Ishikawa (cell line): ENCODE data around the gene TMOD1.

ENCODE experiments used
- CEBPB ChIP-seq: IDR thresholded peaks from 2 replicates; pipeline ENCODE4 v1.6.1; 2012
- CREB1 ChIP-seq: IDR thresholded peaks from 2 replicates; pipeline ENCODE4 v1.6.1; 2012; ENCODE audit warnings: low read depth
- EGR1 ChIP-seq: IDR thresholded peaks from 2 replicates; pipeline ENCODE4 v1.6.1; 2012
- EP300 ChIP-seq: IDR thresholded peaks from 2 replicates; pipeline ENCODE4 v1.6.1; 2012; ENCODE audit warnings: borderline replicate concordance
- FOXM1 ChIP-seq: IDR thresholded peaks from 2 replicates; pipeline ENCODE4 v1.6.1; 2012; ENCODE audit warnings: low read depth, borderline replicate concordance
- NFIC ChIP-seq: IDR thresholded peaks from 2 replicates; pipeline ENCODE4 v1.6.1; 2012
- RAD21 ChIP-seq: IDR thresholded peaks from 2 replicates; pipeline ENCODE4 v1.6.1; 2012; ENCODE audit warnings: low read depth
- TAF1 ChIP-seq: IDR thresholded peaks from 2 replicates; pipeline ENCODE4 v1.6.1; 2012; ENCODE audit warnings: low read depth, mild to moderate bottlenecking
- TCF12 ChIP-seq: IDR thresholded peaks from 2 replicates; pipeline ENCODE4 v1.6.1; 2012; ENCODE audit warnings: low read depth
- TEAD4 ChIP-seq: IDR thresholded peaks from 2 replicates; pipeline ENCODE4 v1.6.1; 2012
- USF1 ChIP-seq: IDR thresholded peaks from 2 replicates; pipeline ENCODE4 v1.6.1; 2012
- YY1 ChIP-seq: IDR thresholded peaks from 2 replicates; pipeline ENCODE4 v1.6.1; 2012; ENCODE audit warnings: low read depth
- ZBTB7A ChIP-seq: IDR thresholded peaks from 2 replicates; pipeline ENCODE4 v1.6.1; 2012; ENCODE audit warnings: low read depth
- TF ChIP-seq, protein P1 (sequence below): IDR thresholded peaks from 2 replicates; pipeline ENCODE4 v1.6.1; 2012; ENCODE audit warnings: low read depth, mild to moderate bottlenecking
- TF ChIP-seq, protein P2 (sequence below): IDR thresholded peaks from 2 replicates; pipeline ENCODE4 v1.6.1; 2012

TMOD1 gene

GRCh38 chr9:97548379-97548778 is 46.9 kb downstream of the TMOD1 start:
- no peak for TF ChIP-seq CEBPB
- no peak for TF ChIP-seq USF1
- TF ChIP-seq CREB1, result no peak
- TF ChIP-seq YY1, result no peak
- TF ChIP-seq ZBTB7A, result no peak
- TF ChIP-seq, protein P1, sequence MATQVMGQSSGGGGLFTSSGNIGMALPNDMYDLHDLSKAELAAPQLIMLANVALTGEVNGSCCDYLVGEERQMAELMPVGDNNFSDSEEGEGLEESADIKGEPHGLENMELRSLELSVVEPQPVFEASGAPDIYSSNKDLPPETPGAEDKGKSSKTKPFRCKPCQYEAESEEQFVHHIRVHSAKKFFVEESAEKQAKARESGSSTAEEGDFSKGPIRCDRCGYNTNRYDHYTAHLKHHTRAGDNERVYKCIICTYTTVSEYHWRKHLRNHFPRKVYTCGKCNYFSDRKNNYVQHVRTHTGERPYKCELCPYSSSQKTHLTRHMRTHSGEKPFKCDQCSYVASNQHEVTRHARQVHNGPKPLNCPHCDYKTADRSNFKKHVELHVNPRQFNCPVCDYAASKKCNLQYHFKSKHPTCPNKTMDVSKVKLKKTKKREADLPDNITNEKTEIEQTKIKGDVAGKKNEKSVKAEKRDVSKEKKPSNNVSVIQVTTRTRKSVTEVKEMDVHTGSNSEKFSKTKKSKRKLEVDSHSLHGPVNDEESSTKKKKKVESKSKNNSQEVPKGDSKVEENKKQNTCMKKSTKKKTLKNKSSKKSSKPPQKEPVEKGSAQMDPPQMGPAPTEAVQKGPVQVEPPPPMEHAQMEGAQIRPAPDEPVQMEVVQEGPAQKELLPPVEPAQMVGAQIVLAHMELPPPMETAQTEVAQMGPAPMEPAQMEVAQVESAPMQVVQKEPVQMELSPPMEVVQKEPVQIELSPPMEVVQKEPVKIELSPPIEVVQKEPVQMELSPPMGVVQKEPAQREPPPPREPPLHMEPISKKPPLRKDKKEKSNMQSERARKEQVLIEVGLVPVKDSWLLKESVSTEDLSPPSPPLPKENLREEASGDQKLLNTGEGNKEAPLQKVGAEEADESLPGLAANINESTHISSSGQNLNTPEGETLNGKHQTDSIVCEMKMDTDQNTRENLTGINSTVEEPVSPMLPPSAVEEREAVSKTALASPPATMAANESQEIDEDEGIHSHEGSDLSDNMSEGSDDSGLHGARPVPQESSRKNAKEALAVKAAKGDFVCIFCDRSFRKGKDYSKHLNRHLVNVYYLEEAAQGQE, result no peak
- no peak for TF ChIP-seq TCF12
- no peak for TF ChIP-seq NFIC

GRCh38 chr9:97548819-97549540 is 47.5 kb downstream of the TMOD1 start:
- TF ChIP-seq FOXM1, result no peak
- TF ChIP-seq CEBPB, result no peak
- TF ChIP-seq TEAD4, result no peak
- no peak for TF ChIP-seq EP300
- TF ChIP-seq, protein P2, sequence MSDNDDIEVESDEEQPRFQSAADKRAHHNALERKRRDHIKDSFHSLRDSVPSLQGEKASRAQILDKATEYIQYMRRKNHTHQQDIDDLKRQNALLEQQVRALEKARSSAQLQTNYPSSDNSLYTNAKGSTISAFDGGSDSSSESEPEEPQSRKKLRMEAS, result no peak
- TF ChIP-seq ZBTB7A, result no peak
- TF ChIP-seq TAF1, result no peak
- TF ChIP-seq USF1, result no peak
- TF ChIP-seq NFIC, result no peak

DNA sequence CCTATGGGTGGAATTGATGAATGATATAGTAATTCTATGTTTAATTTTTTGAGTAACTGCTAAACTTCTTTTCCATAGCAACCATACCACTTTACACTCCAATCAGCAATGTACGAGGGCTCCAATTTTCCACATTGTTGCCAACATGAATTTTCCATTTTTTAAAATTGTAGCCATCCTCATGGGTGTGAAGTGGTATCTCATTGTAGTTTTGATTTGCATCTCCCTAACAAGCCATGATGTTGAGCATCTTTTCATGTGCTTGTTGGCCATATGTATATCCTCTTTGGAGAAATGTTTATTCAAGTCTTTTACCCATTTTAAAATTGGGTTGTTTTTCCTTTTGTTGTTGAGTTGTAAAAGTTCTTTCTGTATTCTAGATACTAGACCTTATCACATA is 48.9 kb downstream of the TMOD1 start:
- TF ChIP-seq TCF12, result no peak

- no peak for TF ChIP-seq TEAD4
- TF ChIP-seq, protein P2, result no peak
- no peak for TF ChIP-seq YY1
Measured at GRCh38 chr9:97551308-97551707, 49.8 kb downstream of the TMOD1 start.

DNA sequence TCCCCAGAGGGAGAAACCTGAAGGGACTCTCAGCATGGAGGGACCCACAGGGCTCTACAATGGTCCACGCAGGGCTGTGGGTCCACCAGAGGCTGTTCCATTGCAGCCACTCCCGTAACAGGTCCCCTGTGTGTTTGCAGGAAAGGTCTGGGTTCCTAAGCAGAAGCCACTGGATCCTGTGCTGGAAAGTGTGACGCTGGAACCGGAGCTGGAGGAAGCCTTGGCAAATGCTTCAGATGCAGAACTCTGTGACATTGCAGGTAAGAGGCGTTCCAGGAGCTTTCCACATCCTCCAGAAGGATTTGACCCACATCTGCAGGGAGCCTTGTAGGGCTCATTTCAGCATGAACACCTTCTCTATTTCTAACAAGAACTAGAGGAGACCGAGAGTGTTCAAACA is 51.7 kb downstream of the TMOD1 start:
- TF ChIP-seq YY1, result no peak
- no peak for TF ChIP-seq CEBPB
- no peak for TF ChIP-seq TCF12
- TF ChIP-seq NFIC, result no peak
- TF ChIP-seq, protein P1, result no peak
- no peak for TF ChIP-seq USF1
- TF ChIP-seq, protein P2, result no peak
- TF ChIP-seq FOXM1, result no peak
- TF ChIP-seq CREB1, result no peak
- no peak for TF ChIP-seq TEAD4
- no peak for TF ChIP-seq RAD21
- TF ChIP-seq EGR1, result no peak

GRCh38 chr9:97553841-97554240 is 52.4 kb downstream of the TMOD1 start:
- TF ChIP-seq TAF1 (no peak), RAD21 (no peak), FOXM1 (no peak), NFIC (no peak), ZBTB7A (no peak), USF1 (no peak), CEBPB (no peak), TCF12 (no peak), CREB1 (no peak), EP300 (no peak)
- TF ChIP-seq, protein P2, result no peak
